GM12892 (cell line): Measurements from ENCODE around the gene PTPRK.

Experiments
- POLR2A ChIP-seq: IDR thresholded peaks from 2 replicates; pipeline ENCODE4 v1.6.1; 2011; ENCODE audit warnings: low read depth, low read length, control low read depth
- POLR2AphosphoS5 ChIP-seq: IDR thresholded peaks from 2 replicates; pipeline ENCODE4 v1.6.1; 2011; ENCODE audit warnings: low read depth, low read length, control low read depth

DNA sequence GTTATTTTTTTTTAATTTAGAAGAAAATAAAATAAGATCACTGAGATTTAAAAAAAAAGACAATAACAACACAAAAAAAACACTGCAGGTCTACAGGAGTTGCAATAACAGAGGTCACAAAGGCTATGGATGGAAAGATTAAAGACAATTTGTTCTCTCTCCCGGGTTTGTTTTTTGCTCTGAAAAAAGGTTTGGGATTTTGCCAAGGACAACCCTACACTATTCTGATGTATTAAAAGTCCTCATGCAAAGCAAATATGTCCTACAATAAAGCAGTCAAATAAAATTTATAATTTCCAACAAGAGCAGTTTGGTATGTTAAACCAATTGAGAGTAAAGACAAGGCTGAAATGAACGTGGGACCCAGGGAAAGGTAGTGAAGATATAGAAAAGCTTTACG lies 55.6 kb downstream of the PTPRK start:
- TF ChIP-seq POLR2A, result no peak
- TF ChIP-seq POLR2AphosphoS5, result no peak
